Panc1 (cell line): ENCODE results near the gene SHLD3. TPM values are rescaled to one million over a fixed set of nuclear protein-coding genes. Genes with fewer than 3 reads are reported as not detected.

Source experiments
- ATAC-seq: fragments of 200-7000 bp; cut with Tn5 transposase; 2 replicates; pipeline ENCODE4 v1.9.1; 2020; ENCODE audit warnings: mild to moderate bottlenecking, moderate library complexity
- BruUV-seq: library from RNA; stranded (reverse); fragments of 400-500 nt; replicated peaks from 2 replicates; lab custom pipeline; 2021; lab: Mats Ljungman, UMichigan
- CTCF ChIA-PET: fragments of 300-600 bp; sonication (Branson Sonifier 250); formaldehyde crosslinking; loops from one replicate; lab custom pipeline; 2022; ENCODE audit warnings: antibody characterized with exemption; lab: Charles Lee
- POLR2A ChIA-PET: fragments of 300-600 bp; sonication (Branson Sonifier 250); formaldehyde crosslinking; loops from one replicate; lab custom pipeline; 2022; ENCODE audit warnings: antibody characterized with exemption; lab: Charles Lee
- DNase-seq: peaks from one replicate; pipeline ENCODE4 v3.0.0-alpha.2; 2010; ENCODE audit warnings: low read depth, low spot score
- H3K27ac ChIP-seq: 2 replicates; pipeline ENCODE4 v1.5.1; 2011; ENCODE audit warnings: mild to moderate bottlenecking, low read length, inconsistent platforms
- H3K27me3 ChIP-seq: fragments of 200-500 bp; sonication (Bioruptor generic); 2 replicates; pipeline ENCODE4 v1.6.0; 2014; ENCODE audit warnings: low read length, inconsistent platforms; ENCODE audit not compliant: control insufficient read depth, insufficient read depth
- H3K36me3 ChIP-seq: fragments of 200-500 bp; sonication (Bioruptor generic); 2 replicates; pipeline ENCODE4 v1.5.1; 2014; ENCODE audit warnings: inconsistent platforms, mild to moderate bottlenecking, low read length, moderate library complexity; ENCODE audit not compliant: control insufficient read depth, insufficient read depth
- H3K4me1 ChIP-seq: 2 replicates; pipeline ENCODE4 v1.5.1; 2011; ENCODE audit warnings: inconsistent platforms, mild to moderate bottlenecking, low read length, moderate library complexity; ENCODE audit not compliant: control insufficient read depth, insufficient read depth
- H3K4me3 ChIP-seq, 2 experiments: 2 replicates each; pipeline ENCODE4 v1.5.1; 2011 to 2012; ENCODE audit warnings: low read depth in 2 of 2, low read length in 2 of 2, mild to moderate bottlenecking in 2 of 2, inconsistent platforms in 1 of 2, moderate library complexity in 1 of 2
- H3K9me3 ChIP-seq: fragments of 200-500 bp; sonication (Bioruptor generic); 2 replicates; pipeline ENCODE4 v1.5.1; 2014; ENCODE audit warnings: low read depth, mild to moderate bottlenecking, inconsistent platforms, low read length, moderate library complexity; ENCODE audit not compliant: control insufficient read depth, insufficient read depth
- CTCF ChIP-seq: fragments of 450-650 bp; IDR thresholded peaks from 2 replicates; pipeline ENCODE4 v1.5.1; 2017; ENCODE audit warnings: mild to moderate bottlenecking
- POLR2AphosphoS5 ChIP-seq: IDR thresholded peaks from 2 replicates; pipeline ENCODE4 v1.6.1; 2012; ENCODE audit warnings: mild to moderate bottlenecking, low read depth, low read length, moderate library complexity
- REST ChIP-seq, 2 experiments: IDR thresholded peaks; 2 replicates each; pipeline ENCODE4 v1.6.1; 2011 to 2012; ENCODE audit warnings: low read depth in 2 of 2, control low read depth in 1 of 2, low read length in 1 of 2, mild to moderate bottlenecking in 1 of 2, moderate library complexity in 1 of 2; ENCODE audit not compliant: insufficient read depth in 1 of 2
- SIN3A ChIP-seq: IDR thresholded peaks from 2 replicates; pipeline ENCODE4 v1.6.1; 2012; ENCODE audit warnings: low read depth, mild to moderate bottlenecking, low read length, moderate library complexity, borderline replicate concordance; ENCODE audit not compliant: insufficient read depth
- TCF7L2 ChIP-seq: IDR thresholded peaks from 2 replicates; pipeline ENCODE4 v1.6.1; 2011; ENCODE audit warnings: mild to moderate bottlenecking, low read depth, low read length, inconsistent platforms
- in situ Hi-C: cut with HindIII; loops from 2 replicates; pipeline ENCODE4 v1.10.0; 2016; ENCODE audit warnings: low sequenced_read_pairs, low pct_unique_long_range_greater_than_20kb
- intact Hi-C: fragments of 100-400 bp; cut with micrococcal nuclease; formaldehyde crosslinking; loops from one replicate; pipeline ENCODE4 v1.10.0; 2022; ENCODE audit not compliant: unreplicated experiment
- total RNA-seq: library from RNA; stranded (reverse); gene quantifications from one replicate; pipeline ENCODE4 v1.2.1, GENCODE V29; 2021; ENCODE audit not compliant: unreplicated experiment

Gene SHLD3
- total RNA-seq, 1 experiment from 2014 or later = 3.3 TPM

- DNase-seq (no peak), ATAC-seq (no peak)
- peaks cover 5% of the 10 kb centered on the region; the same call in 1 of the 2 replicates for H3K36me3 ChIP-seq
- peak overlapping the region; percentile 99 for H3K27ac ChIP-seq
- in situ Hi-C loops (no loop called here), intact Hi-C loops (no loop called here)
- H3K4me3 ChIP-seq = peak overlapping the region; percentile 82 to 98
- H3K27me3 ChIP-seq = no peaks in the 10 kb centered on the region
- BruUV-seq = no TSS peak
- H3K4me1 ChIP-seq = peaks cover 9% of the 10 kb centered on the region
- TF ChIP-seq CTCF = no peak
- no peak for TF ChIP-seq POLR2AphosphoS5
- no peak for TF ChIP-seq SIN3A
- no peak for TF ChIP-seq REST (IDR thresholded peaks at IDR 0.05; ENCODE audit: insufficient read depth in 1 of 2, low read depth in 2 of 2, low read length in 1 of 2)
- TF ChIP-seq TCF7L2 = no peak
- CTCF ChIA-PET = no interaction called here
- no peaks in the 10 kb centered on the region for H3K9me3 ChIP-seq
- POLR2A ChIA-PET = interaction anchor here (0.6 kb wide), 1 partner anchor 110 kb away, joined by 3 read pairs; no protein-coding TSS in a partner anchor
Observed at GRCh38 chr5:65623482-65623881, 1.3 kb upstream of the SHLD3 start.

GRCh38 chr5:65624025-65624570, 729 bp upstream of the SHLD3 start, which contains the start of gene TRIM23:
TSS of gene TRIM23 (minus strand) at chr5:65624333. CDS start at chr5:65624274, 59 bp downstream.
- Histone ChIP-seq H3K36me3 (peaks cover 5% of the 10 kb centered on the region; the same call in 1 of the 2 replicates), H3K4me1 (peaks cover 9% of the 10 kb centered on the region), H3K27me3 (no peaks in the 10 kb centered on the region), H3K4me3 (peak within 1 kb of the TSS; percentile 82 to 98), H3K27ac (peak within 1 kb of the TSS; percentile 99), H3K9me3 (no peaks in the 10 kb centered on the region)
- in situ Hi-C loops = no loop called here
- BruUV-seq = no TSS peak
- POLR2A ChIA-PET = interaction anchor here (0.6 kb wide), 1 partner anchor 109 kb away, joined by 3 read pairs; no protein-coding TSS in a partner anchor
- ATAC-seq (peak; percentile 99), DNase-seq (peak; percentile 91)
- CTCF ChIA-PET = no interaction called here
- TF ChIP-seq REST (IDR thresholded peaks at IDR 0.05; ENCODE audit: insufficient read depth in 1 of 2, low read depth in 2 of 2, low read length in 1 of 2) (no peak), POLR2AphosphoS5 (peak; percentile 85), TCF7L2 (no peak), CTCF (no peak), SIN3A (peak; percentile 85)
- intact Hi-C loops = no loop called here
